Skin of body (tissue), 2 donors: ENCODE data around the gene KLK14. TPM values are rescaled to one million over a fixed set of nuclear protein-coding genes. Genes with fewer than 3 reads are reported as not detected.

Source experiments
- DNase-seq: peaks from one replicate; lab custom pipeline; 2025; lab: John Stamatoyannopoulos, UW
- total RNA-seq: library from RNA; depleted of rRNA; stranded (reverse); fragments of >200 nt; gene quantifications from one replicate; pipeline ENCODE4 v1.2.3, GENCODE V29; 2014

Gene KLK14
- total RNA-seq, 1 donor from 2014 or later, result 9.5 TPM

DNA sequence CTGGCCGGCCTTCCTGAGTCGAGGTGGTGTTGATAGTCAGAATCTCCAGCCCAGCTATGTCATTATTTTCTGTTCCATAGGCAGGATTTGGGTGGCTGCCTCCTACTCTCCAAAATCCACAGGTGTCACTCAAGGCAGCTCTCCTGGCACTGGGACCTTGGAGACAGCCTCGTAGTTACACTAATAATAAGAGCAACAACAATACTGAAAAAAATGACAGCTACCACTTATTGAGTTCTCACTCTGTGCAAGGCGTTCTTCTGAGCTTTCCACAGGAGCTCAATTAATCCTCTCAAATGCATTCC lies 35.7 kb downstream of the KLK14 start:
- no peak for DNase-seq

DNA sequence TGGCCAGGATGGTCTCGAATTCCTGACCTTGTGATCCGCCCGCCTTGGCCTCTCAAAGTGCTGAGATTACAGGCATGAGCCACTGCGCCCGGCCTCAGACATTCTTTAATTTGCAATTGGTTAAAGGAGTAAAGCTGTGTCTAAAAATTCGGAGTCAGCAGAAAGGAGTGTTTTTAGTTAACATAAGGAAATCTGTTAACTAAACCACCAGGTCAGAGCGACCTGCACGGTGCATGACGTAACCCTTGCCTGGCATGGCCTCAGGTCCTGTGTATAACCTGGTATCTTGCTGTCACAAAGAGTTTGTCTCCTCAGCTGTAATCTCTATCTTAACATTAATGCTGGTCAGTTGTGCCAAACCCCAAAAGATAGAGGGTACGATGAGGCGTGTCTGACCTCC lies 38.4 kb downstream of the KLK14 start:
- DNase-seq, result no peak

DNA sequence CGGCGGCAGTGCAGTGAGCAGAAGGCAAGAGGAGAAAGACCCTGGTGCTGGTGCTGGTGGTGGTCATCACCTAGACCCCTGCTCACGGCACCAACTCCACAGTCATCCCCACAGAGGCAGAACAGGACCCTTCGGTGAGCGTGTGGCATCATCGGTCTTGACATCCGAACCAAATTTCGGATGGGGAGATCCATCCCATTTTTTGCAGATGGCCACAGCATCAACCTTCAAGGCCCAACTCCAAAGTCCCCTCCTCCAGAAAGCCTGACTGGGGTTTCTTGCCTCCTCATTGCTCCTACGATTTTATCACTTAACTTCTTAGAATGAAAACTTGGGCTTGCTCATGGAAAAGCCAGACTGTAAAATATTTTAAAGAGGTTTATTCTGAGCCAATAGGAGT lies 39.2 kb downstream of the KLK14 start:
- DNase-seq, result no peak

DNA sequence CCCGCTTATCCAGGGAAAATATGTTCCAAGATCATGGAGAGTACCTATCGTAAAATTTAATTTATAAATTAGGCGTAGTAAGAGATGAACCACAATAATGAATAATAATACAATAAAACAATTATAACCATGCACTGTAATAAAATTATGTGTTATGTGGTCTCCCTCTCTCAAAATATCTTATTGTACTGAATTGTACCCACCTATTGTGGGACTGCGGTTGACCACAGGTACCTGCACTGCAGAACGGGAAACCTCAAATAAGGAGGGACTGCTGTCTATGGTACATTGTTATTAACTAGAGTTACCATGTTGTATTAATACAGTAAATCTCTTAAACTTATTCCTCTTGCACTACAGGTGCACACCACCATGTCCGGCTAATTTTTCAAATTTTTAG lies 42.5 kb downstream of the KLK14 start:
- no peak for DNase-seq

- DNase-seq, result no peak
Observed at GRCh38 chr19:51036519-51036918, 46.2 kb downstream of the KLK14 start.

GRCh38 chr19:51034704-51035103 lies 48.0 kb downstream of the KLK14 start, which contains the start of gene KLK12:
TSS of gene KLK12 (minus strand) at chr19:51035002. CDS start at chr19:51034621, 381 bp downstream.
- no peak for DNase-seq

DNA sequence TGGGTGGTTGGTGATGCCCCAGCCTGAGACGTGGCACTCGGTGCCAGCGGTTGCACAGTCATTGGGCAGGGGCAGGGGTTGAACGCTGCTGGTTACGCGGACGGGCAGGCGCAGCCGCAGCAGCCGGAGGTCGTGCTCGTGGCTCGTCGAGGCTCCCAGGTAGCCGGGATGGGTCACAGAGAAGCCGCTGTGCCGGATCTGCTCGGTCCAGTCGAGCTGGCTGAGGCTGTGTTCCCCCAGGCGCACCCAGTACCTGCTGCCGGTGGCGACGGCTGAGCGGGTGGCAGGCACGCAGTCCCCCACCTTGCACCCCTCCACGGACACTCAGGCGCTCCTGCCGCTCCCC lies 50.8 kb downstream of the KLK14 start:
- no peak for DNase-seq

DNA sequence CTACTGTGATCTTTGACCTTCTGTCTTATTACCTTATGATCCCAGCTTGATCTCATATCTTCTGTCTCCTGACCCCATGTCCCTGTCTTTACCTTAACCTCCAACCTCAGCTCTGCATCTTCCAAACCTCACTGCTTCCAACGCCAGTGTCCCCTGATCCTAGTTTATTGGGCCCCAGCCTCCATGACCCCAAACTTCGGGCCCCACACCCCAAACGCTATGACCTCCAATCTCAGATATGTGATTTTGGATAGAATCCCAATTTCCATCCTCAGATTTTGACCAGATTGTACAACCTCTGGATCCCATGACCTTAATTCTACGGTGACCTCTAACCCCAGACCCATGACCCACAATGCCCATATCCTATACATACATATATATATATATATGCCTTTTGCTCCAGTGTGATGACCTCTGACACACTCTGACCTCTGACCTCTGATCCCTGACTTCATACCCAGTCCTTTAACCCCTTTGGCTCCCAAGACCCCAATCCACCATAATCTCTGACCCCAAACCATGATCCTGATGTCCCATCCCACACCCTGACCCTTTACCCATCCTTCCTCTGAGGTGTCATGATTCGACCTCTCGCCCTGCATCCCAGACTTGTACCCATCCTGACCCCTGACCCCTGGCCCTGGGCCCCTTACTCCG lies 51.3 kb downstream of the KLK14 start:
- DNase-seq, result no peak

GRCh38 chr19:51030631-51031030 lies 52.1 kb downstream of the KLK14 start:
- DNase-seq, result no peak

GRCh38 chr19:51029718-51030117 lies 53.0 kb downstream of the KLK14 start:
- no peak for DNase-seq

Other genes with a start within 250 kb of the KLK14 start
- gene KLK15, start 249.3 kb downstream of the KLK14 start, total RNA-seq, result not detected
- not detected for gene KLK3, start 228.0 kb downstream of the KLK14 start, total RNA-seq
- gene KLK2, start 209.4 kb downstream of the KLK14 start, total RNA-seq, result not detected
- gene KLK4, start 171.5 kb downstream of the KLK14 start, total RNA-seq, result 0.10 TPM
- gene KLK5, start 129.8 kb downstream of the KLK14 start, total RNA-seq, result 21.0 TPM
- 7.3 TPM for gene KLK6, start 113.3 kb downstream of the KLK14 start, total RNA-seq
- gene KLK7, start 99.0 kb downstream of the KLK14 start, total RNA-seq, result 47.5 TPM
- 14.3 TPM for gene KLK8, start 81.3 kb downstream of the KLK14 start, total RNA-seq
- 22.4 TPM for gene KLK10, start 63.2 kb downstream of the KLK14 start, total RNA-seq
- gene KLK11, start 56.3 kb downstream of the KLK14 start, total RNA-seq, result 19.5 TPM
- gene KLK12, start 47.9 kb downstream of the KLK14 start, total RNA-seq, result 0.69 TPM
- gene KLK13, start 17.8 kb downstream of the KLK14 start, total RNA-seq, result 4.9 TPM
- 2.4 TPM for gene CTU1, start 25.5 kb upstream of the KLK14 start, total RNA-seq
- 3.1 TPM for gene SIGLEC9, start 42.0 kb upstream of the KLK14 start, total RNA-seq
- 0.49 TPM for gene SIGLEC7, start 59.4 kb upstream of the KLK14 start, total RNA-seq
- gene CD33, start 142.2 kb upstream of the KLK14 start, total RNA-seq, result 4.5 TPM
- gene SIGLECL1, start 168.2 kb upstream of the KLK14 start, total RNA-seq, result not detected
- gene IGLON5, start 228.8 kb upstream of the KLK14 start, total RNA-seq, result not detected